H9 (cell line): ENCODE results near the gene TESK2. TPM values are rescaled to one million over a fixed set of nuclear protein-coding genes. Genes with fewer than 3 reads are reported as not detected.

Experiments used
- DNase-seq: peaks from one replicate; pipeline ENCODE4 v3.0.0-alpha.2; 2017
- H2AFZ ChIP-seq: one replicate; pipeline ENCODE4 v1.6.1; 2013; ENCODE audit warnings: mild to moderate bottlenecking, low read length, control low read depth, moderate library complexity
- H2AK5ac ChIP-seq: 2 replicates; pipeline ENCODE4 v1.6.1; 2013; ENCODE audit warnings: low read length, control low read depth, mixed read lengths; ENCODE audit not compliant: insufficient read length
- H2BK120ac ChIP-seq: one replicate; pipeline ENCODE4 v1.6.1; 2013; ENCODE audit warnings: low read depth, mild to moderate bottlenecking, low read length, control low read depth, inconsistent platforms; ENCODE audit not compliant: poor library complexity, severe bottlenecking
- H2BK12ac ChIP-seq: 2 replicates; pipeline ENCODE4 v1.6.1; 2013; ENCODE audit warnings: low read length, control low read depth, mixed read lengths, low read depth; ENCODE audit not compliant: insufficient read length
- H2BK15ac ChIP-seq: 2 replicates; pipeline ENCODE4 v1.6.1; 2013; ENCODE audit warnings: low read depth, low read length, control low read depth
- H2BK20ac ChIP-seq: one replicate; pipeline ENCODE4 v1.6.1; 2013; ENCODE audit warnings: low read depth, mild to moderate bottlenecking, low read length, control low read depth, inconsistent platforms; ENCODE audit not compliant: poor library complexity, severe bottlenecking
- H2BK5ac ChIP-seq: 2 replicates; pipeline ENCODE4 v1.6.1; 2013; ENCODE audit warnings: low read length, control low read depth, mixed read lengths; ENCODE audit not compliant: insufficient read length
- H3K14ac ChIP-seq: 2 replicates; pipeline ENCODE4 v1.6.1; 2013; ENCODE audit warnings: low read length, control low read depth; ENCODE audit not compliant: insufficient read depth
- H3K18ac ChIP-seq: 2 replicates; pipeline ENCODE4 v1.6.1; 2013; ENCODE audit warnings: low read depth, mild to moderate bottlenecking, mixed read lengths, low read length, control low read depth; ENCODE audit not compliant: insufficient read length
- H3K23ac ChIP-seq: 2 replicates; pipeline ENCODE4 v1.6.1; 2013; ENCODE audit warnings: low read length, control low read depth, mixed read lengths, low read depth; ENCODE audit not compliant: insufficient read length
- H3K23me2 ChIP-seq: 2 replicates; pipeline ENCODE4 v1.6.1; 2013; ENCODE audit warnings: low read depth, mild to moderate bottlenecking, mixed read lengths, low read length, control low read depth; ENCODE audit not compliant: insufficient read length, poor library complexity, severe bottlenecking
- H3K27ac ChIP-seq: 2 replicates; pipeline ENCODE4 v1.5.1; 2013; ENCODE audit warnings: low read length, control low read depth, mixed read lengths, low read depth; ENCODE audit not compliant: insufficient read length
- H3K27me3 ChIP-seq: 2 replicates; pipeline ENCODE4 v1.6.1; 2013; ENCODE audit warnings: low read length, control low read depth, inconsistent platforms; ENCODE audit not compliant: insufficient read depth
- H3K4ac ChIP-seq: 2 replicates; pipeline ENCODE4 v1.6.1; 2013; ENCODE audit warnings: low read depth, mild to moderate bottlenecking, control low read depth, inconsistent platforms, low read length, moderate library complexity
- H3K4me1 ChIP-seq: 2 replicates; pipeline ENCODE4 v1.6.1; 2013; ENCODE audit warnings: low read length, control low read depth, inconsistent platforms; ENCODE audit not compliant: insufficient read depth
- H3K4me2 ChIP-seq: 2 replicates; pipeline ENCODE4 v1.6.1; 2013; ENCODE audit warnings: low read length, control low read depth, mixed read lengths; ENCODE audit not compliant: insufficient read length, insufficient read depth
- H3K56ac ChIP-seq: 2 replicates; pipeline ENCODE4 v1.6.1; 2013; ENCODE audit warnings: low read depth, mild to moderate bottlenecking, mixed read lengths, low read length, control low read depth; ENCODE audit not compliant: insufficient read length
- H3K79me1 ChIP-seq: 2 replicates; pipeline ENCODE4 v1.6.1; 2013; ENCODE audit warnings: low read depth, mild to moderate bottlenecking, moderate library complexity, low read length, control low read depth, inconsistent platforms; ENCODE audit not compliant: insufficient read depth, poor library complexity, severe bottlenecking
- H3K79me2 ChIP-seq: 2 replicates; pipeline ENCODE4 v1.6.1; 2013; ENCODE audit warnings: low read length, control low read depth, inconsistent platforms; ENCODE audit not compliant: insufficient read depth
- H3K9ac ChIP-seq: 2 replicates; pipeline ENCODE4 v1.6.1; 2013; ENCODE audit warnings: low read length, control low read depth, mixed read lengths; ENCODE audit not compliant: insufficient read length; ENCODE audit errors: extremely low read depth
- H3K9me3 ChIP-seq: one replicate; pipeline ENCODE4 v1.6.1; 2013; ENCODE audit warnings: low read depth, low read length, inconsistent platforms; ENCODE audit not compliant: control insufficient read depth
- H3T11ph ChIP-seq: one replicate; pipeline ENCODE4 v1.6.1; 2013; ENCODE audit warnings: mild to moderate bottlenecking, low read length, control low read depth, inconsistent platforms
- H4K20me1 ChIP-seq: one replicate; pipeline ENCODE4 v1.6.1; 2013; ENCODE audit not compliant: control insufficient read depth, insufficient read length, insufficient read depth
- H4K5ac ChIP-seq: 2 replicates; pipeline ENCODE4 v1.6.1; 2013; ENCODE audit warnings: low read depth, mild to moderate bottlenecking, mixed read lengths, low read length, control low read depth; ENCODE audit not compliant: insufficient read length
- H4K8ac ChIP-seq: replicated peaks from 2 replicates; pipeline ENCODE4 v1.6.1; 2013; ENCODE audit warnings: low read length, control low read depth, mixed read lengths, low read depth; ENCODE audit not compliant: insufficient read length
- H4K91ac ChIP-seq: 2 replicates; pipeline ENCODE4 v1.6.1; 2013; ENCODE audit warnings: low read depth, mild to moderate bottlenecking, moderate library complexity, mixed read lengths, low read length, control low read depth; ENCODE audit not compliant: insufficient read length
- H3K27ac Mint-ChIP-seq, 3 experiments: 2 replicates in 2 of 3; 3 replicates in 1 of 3; pipeline ENCODE4 v1.8.0; 2020 to 2021; ENCODE audit warnings: mixed read lengths in 3 of 3, mild to moderate bottlenecking in 1 of 3, moderate library complexity in 1 of 3
- H3K27me3 Mint-ChIP-seq: 2 replicates; pipeline ENCODE4 v1.8.0; 2021; ENCODE audit warnings: low read depth, mild to moderate bottlenecking, moderate library complexity, mixed read lengths
- H3K36me3 Mint-ChIP-seq, 3 experiments: 2 replicates in 2 of 3; 3 replicates in 1 of 3; pipeline ENCODE4 v1.8.0; 2020 to 2021; ENCODE audit warnings: low read depth in 3 of 3, mixed read lengths in 3 of 3; ENCODE audit not compliant: insufficient read depth in 1 of 3
- H3K4me1 Mint-ChIP-seq, 2 experiments: 2 replicates each; pipeline ENCODE4 v1.8.0; 2020; ENCODE audit warnings: mixed read lengths in 2 of 2
- H3K4me3 Mint-ChIP-seq, 2 experiments: 2 replicates in 1 of 2; 3 replicates in 1 of 2; pipeline ENCODE4 v1.8.0; 2020 to 2021; ENCODE audit warnings: mild to moderate bottlenecking in 2 of 2, mixed read lengths in 2 of 2, moderate library complexity in 1 of 2
- H3K9me3 Mint-ChIP-seq, 2 experiments: 2 replicates in 1 of 2; 3 replicates in 1 of 2; pipeline ENCODE4 v1.8.0; 2020; ENCODE audit warnings: mild to moderate bottlenecking in 2 of 2, mixed read lengths in 2 of 2, moderate library complexity in 1 of 2
- CTCF ChIP-seq: fragments of 200-600 bp; sonication (generic); conservative IDR thresholded peaks from 3 replicates; pipeline ENCODE4 v1.8.0; 2021; ENCODE audit warnings: antibody characterized with exemption, mild to moderate bottlenecking
- total RNA-seq: library from RNA; stranded (reverse); gene quantifications from 2 replicates; pipeline ENCODE4 v1.2.1, GENCODE V29; 2021

Gene TESK2
- total RNA-seq, 1 experiment from 2014 or later, result 7.2 TPM

GRCh38 chr1:45485949-45486348 is 5.0 kb downstream of the TESK2 start:
- Histone ChIP-seq H4K20me1 (no peaks in the 10 kb centered on the region), H3K56ac (no peak overlapping the region), H3K79me1 (no peaks in the 10 kb centered on the region), H4K8ac (no peak overlapping the region), H2BK5ac (no peak overlapping the region), H3K4me1 (no peaks in the 10 kb centered on the region), H3K9ac (no peak overlapping the region), H3T11ph (no peak overlapping the region), H3K27me3 (no peaks in the 10 kb centered on the region), H3K14ac (no peak overlapping the region), H2BK12ac (no peak overlapping the region), H4K5ac (no peak overlapping the region), H3K23ac (no peak overlapping the region), H2AK5ac (no peak overlapping the region), H2AFZ (no peak overlapping the region), H2BK20ac (no peak overlapping the region), H3K79me2 (no peaks in the 10 kb centered on the region), H3K27ac (no peak overlapping the region), H2BK15ac (no peak overlapping the region), H3K23me2 (peaks cover 10% of the 10 kb centered on the region), H4K91ac (no peak overlapping the region), H3K4ac (no peak overlapping the region), H3K9me3 (no peaks in the 10 kb centered on the region), H2BK120ac (no peak overlapping the region), H3K4me2 (no peak overlapping the region), H3K18ac (no peak overlapping the region)
- no peak overlapping the region for H3K27ac Mint-ChIP-seq
- H3K9me3 Mint-ChIP-seq, result no peaks in the 10 kb centered on the region
- no peak for TF ChIP-seq CTCF
- H3K4me3 Mint-ChIP-seq, result no peak overlapping the region
- no peak for DNase-seq
- H3K36me3 Mint-ChIP-seq, result no peaks in the 10 kb centered on the region
- H3K4me1 Mint-ChIP-seq, result peaks cover 5% of the 10 kb centered on the region in 2 experiments
- peaks cover 3% of the 10 kb centered on the region for H3K27me3 Mint-ChIP-seq
